Loucy (cell line): ENCODE data around the gene TRMT44.

Experiments used
- H2AFZ ChIP-seq: fragments of 200-600 bp; sonication (generic); 2 replicates; pipeline ENCODE4 v1.6.0; 2016; ENCODE audit warnings: antibody characterized with exemption, mild to moderate bottlenecking, low read length, moderate library complexity
- H3F3A ChIP-seq: fragments of 200-600 bp; 2 replicates; pipeline ENCODE4 v1.6.0; 2016; ENCODE audit warnings: antibody characterized with exemption, low read depth, mild to moderate bottlenecking
- H3K27me3 ChIP-seq: fragments of 200-600 bp; sonication (generic); 2 replicates; pipeline ENCODE4 v1.6.1; 2014; ENCODE audit warnings: low read length, mild to moderate bottlenecking; ENCODE audit not compliant: insufficient read depth, poor library complexity, severe bottlenecking
- H3K36me3 ChIP-seq: fragments of 200-600 bp; sonication (generic); 2 replicates; pipeline ENCODE4 v1.6.1; 2016; ENCODE audit warnings: low read length; ENCODE audit not compliant: insufficient read depth
- H3K4me1 ChIP-seq: fragments of 200-600 bp; sonication (generic); 2 replicates; pipeline ENCODE4 v1.5.1; 2014; ENCODE audit warnings: low read length, mild to moderate bottlenecking; ENCODE audit not compliant: insufficient read depth, poor library complexity, severe bottlenecking
- H3K4me2 ChIP-seq: fragments of 200-600 bp; sonication (generic); 2 replicates; pipeline ENCODE4 v1.6.0; 2014; ENCODE audit warnings: antibody characterized with exemption, low read length, low read depth, mild to moderate bottlenecking; ENCODE audit not compliant: poor library complexity, severe bottlenecking
- H3K4me3 ChIP-seq: fragments of 200-600 bp; sonication (generic); 2 replicates; pipeline ENCODE4 v1.5.1; 2014; ENCODE audit warnings: low read length, mild to moderate bottlenecking, mixed read lengths; ENCODE audit not compliant: poor library complexity, severe bottlenecking
- H3K79me2 ChIP-seq: fragments of 200-600 bp; sonication (generic); 2 replicates; pipeline ENCODE4 v1.6.1; 2014; ENCODE audit warnings: low read length; ENCODE audit not compliant: insufficient read depth
- H3K9ac ChIP-seq: fragments of 200-600 bp; sonication (generic); 2 replicates; pipeline ENCODE4 v1.6.0; 2014; ENCODE audit warnings: mild to moderate bottlenecking, low read depth, low read length, moderate library complexity; ENCODE audit not compliant: poor library complexity, severe bottlenecking
- H3K9me2 ChIP-seq: fragments of 200-600 bp; sonication (generic); replicated peaks from 2 replicates; pipeline ENCODE4 v1.6.1; 2016; ENCODE audit warnings: low read depth, low read length, mixed read lengths
- H3K9me3 ChIP-seq: fragments of 200-600 bp; sonication (generic); 2 replicates; pipeline ENCODE4 v1.6.1; 2014; ENCODE audit warnings: mild to moderate bottlenecking, antibody characterized with exemption, low read length, low read depth; ENCODE audit not compliant: insufficient read depth
- H4K20me1 ChIP-seq: fragments of 200-600 bp; sonication (generic); 2 replicates; pipeline ENCODE4 v1.6.0; 2014; ENCODE audit warnings: antibody characterized with exemption, low read length, mild to moderate bottlenecking; ENCODE audit not compliant: insufficient read depth, poor library complexity, severe bottlenecking
- CTCF ChIP-seq: fragments of 200-600 bp; sonication (generic); conservative IDR thresholded peaks from 2 replicates; pipeline ENCODE4 v1.5.1; 2014; ENCODE audit warnings: mild to moderate bottlenecking, antibody characterized with exemption, low read length
- EZH2phosphoT487 ChIP-seq: fragments of 200-600 bp; IDR thresholded peaks from 2 replicates; pipeline ENCODE4 v1.6.1; 2018; ENCODE audit warnings: antibody characterized with exemption, mild to moderate bottlenecking, moderate library complexity, borderline replicate concordance

TRMT44 gene

GRCh38 chr4:8433136-8433535, 7.4 kb upstream of the TRMT44 start:
- H4K20me1 ChIP-seq: no peaks in the 10 kb centered on the region
- H3K9me3 ChIP-seq: no peaks in the 10 kb centered on the region
- no peaks in the 10 kb centered on the region for H3F3A ChIP-seq
- no peaks in the 10 kb centered on the region for H3K4me1 ChIP-seq
- H3K79me2 ChIP-seq: no peaks in the 10 kb centered on the region
- TF ChIP-seq CTCF: no peak
- TF ChIP-seq EZH2phosphoT487: no peak
- H3K36me3 ChIP-seq: no peaks in the 10 kb centered on the region
- no peaks in the 10 kb centered on the region for H3K9me2 ChIP-seq
- H3K9ac ChIP-seq: no peak overlapping the region
- no peak overlapping the region for H3K4me2 ChIP-seq
- no peak overlapping the region for H3K4me3 ChIP-seq
- H2AFZ ChIP-seq: no peak overlapping the region
- H3K27me3 ChIP-seq: no peaks in the 10 kb centered on the region

GRCh38 chr4:8434251-8435073, 6.1 kb upstream of the TRMT44 start:
- H4K20me1 ChIP-seq: no peaks in the 10 kb centered on the region
- peaks cover 10% of the 10 kb centered on the region; the same call in 1 of the 2 replicates for H3K79me2 ChIP-seq
- no peaks in the 10 kb centered on the region for H3K36me3 ChIP-seq
- no peak for TF ChIP-seq CTCF
- TF ChIP-seq EZH2phosphoT487: no peak
- H3K4me2 ChIP-seq: no peak overlapping the region
- no peaks in the 10 kb centered on the region for H3K9me2 ChIP-seq
- peaks cover 9% of the 10 kb centered on the region for H3K4me1 ChIP-seq
- no peak overlapping the region for H2AFZ ChIP-seq
- H3K4me3 ChIP-seq: no peak overlapping the region
- no peak overlapping the region for H3K9ac ChIP-seq
- H3K27me3 ChIP-seq: no peaks in the 10 kb centered on the region
- no peaks in the 10 kb centered on the region for H3K9me3 ChIP-seq
- no peaks in the 10 kb centered on the region for H3F3A ChIP-seq

GRCh38 chr4:8435656-8436121, 4.9 kb upstream of the TRMT44 start:
- H4K20me1 ChIP-seq: no peaks in the 10 kb centered on the region
- H3K9me3 ChIP-seq: no peaks in the 10 kb centered on the region
- no peaks in the 10 kb centered on the region for H3K27me3 ChIP-seq
- peak overlapping the region; percentile 54 for H3K4me2 ChIP-seq
- no peaks in the 10 kb centered on the region for H3K36me3 ChIP-seq
- no peak for TF ChIP-seq EZH2phosphoT487
- TF ChIP-seq CTCF: no peak
- H3F3A ChIP-seq: no peaks in the 10 kb centered on the region
- H3K4me1 ChIP-seq: peaks cover 13% of the 10 kb centered on the region
- peaks cover 19% of the 10 kb centered on the region; the same call in 1 of the 2 replicates for H3K79me2 ChIP-seq
- H3K9ac ChIP-seq: no peak overlapping the region
- H3K4me3 ChIP-seq: peak overlapping the region; percentile 50
- H3K9me2 ChIP-seq: no peaks in the 10 kb centered on the region
- no peak overlapping the region for H2AFZ ChIP-seq
